Breast epithelium (tissue), 4 donors: Measurements from ENCODE around the gene TMEM255B. TPM values are rescaled to one million over a fixed set of nuclear protein-coding genes. Genes with fewer than 3 reads are reported as not detected.

Source experiments
- DNase-seq, 2 donors: peaks; one replicate each; pipeline ENCODE4 v3.0.0-alpha.2; 2019; ENCODE audit warnings: low spot score in 2 of 2
- H3K27ac ChIP-seq, 2 donors: fragments of 200-600 bp; sonication (generic) in 1 of 2; one replicate each; pipeline ENCODE4 v1.5.1; 2016 to 2019; ENCODE audit warnings: mild to moderate bottlenecking in 1 of 2
- H3K27me3 ChIP-seq, 2 donors: fragments of 200-600 bp; sonication (generic) in 1 of 2; one replicate each; pipeline versions ENCODE4 v1.5.1 to v1.6.0; 2017 to 2019; ENCODE audit warnings: control low read depth in 1 of 2, mild to moderate bottlenecking in 1 of 2
- H3K36me3 ChIP-seq: fragments of 200-600 bp; one replicate; pipeline ENCODE4 v1.5.1; 2019
- H3K4me1 ChIP-seq, 2 donors: fragments of 200-600 bp; sonication (generic); one replicate each; pipeline ENCODE4 v1.5.1; 2016 to 2019; ENCODE audit warnings: control low read depth in 1 of 2
- H3K4me3 ChIP-seq, 3 donors: fragments of 200-600 bp; sonication (generic); 1 replicate in 2 of 3; 2 replicates in 1 of 3; pipeline ENCODE4 v1.5.1; 2016 to 2019; ENCODE audit warnings: mild to moderate bottlenecking in 3 of 3, moderate library complexity in 2 of 3
- H3K9me3 ChIP-seq, 2 donors: fragments of 200-600 bp; sonication (generic) in 1 of 2; one replicate each; pipeline ENCODE4 v1.5.1; 2016 to 2019; ENCODE audit warnings: control low read depth in 1 of 2
- POLR2A ChIP-seq: fragments of 450-650 bp; IDR thresholded peaks from one replicate; pipeline ENCODE4 v1.6.1; 2016; ENCODE audit warnings: antibody characterized with exemption, mild to moderate bottlenecking, moderate library complexity
- POLR2AphosphoS5 ChIP-seq, 3 donors: sonication (generic); formaldehyde crosslinking; IDR thresholded peaks; one replicate each; pipeline ENCODE4 v1.6.1; 2017; ENCODE audit warnings: antibody characterized with exemption in 3 of 3
- intact Hi-C: fragments of 100-400 bp; cut with DNase I; formaldehyde crosslinking; loops from one replicate; pipeline ENCODE4 v1.15.1; 2023; ENCODE audit warnings: low total_unique reads
- total RNA-seq, 3 donors: library from RNA; depleted of rRNA; stranded (reverse); fragments of >200 nt; gene quantifications; one replicate each; pipeline ENCODE4 v1.1.0, GENCODE V29; 2016
- TF ChIP-seq, protein P1 (sequence below), 3 donors: fragments of 450-650 bp; IDR thresholded peaks; one replicate each; pipeline ENCODE4 v1.5.1; 2016 to 2017; ENCODE audit warnings: antibody characterized with exemption in 3 of 3, mild to moderate bottlenecking in 3 of 3, moderate library complexity in 3 of 3

Gene TMEM255B
- total RNA-seq, 3 donors from 2014 or later: 2.3 to 11.8 (median 5.2) TPM

DNA sequence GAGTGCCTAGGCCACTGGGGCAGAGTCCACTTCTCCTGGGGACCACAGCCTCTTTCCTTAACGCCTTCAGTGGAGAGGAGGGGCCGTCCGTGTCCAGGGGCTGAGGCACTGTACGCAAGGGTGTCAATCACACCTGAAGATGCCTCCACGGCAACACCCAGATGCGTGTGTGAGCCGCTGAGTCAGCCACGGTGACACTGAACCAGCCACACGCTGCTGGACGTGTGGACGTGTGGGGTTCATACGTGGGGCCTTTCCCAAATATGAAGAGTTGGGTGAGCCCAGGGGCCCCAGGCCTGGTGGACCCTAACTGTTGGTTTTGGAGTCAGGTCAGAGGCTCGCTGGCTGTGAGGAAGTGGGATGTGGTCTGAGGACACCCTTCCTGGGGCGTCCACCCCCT lies 51.6 kb downstream of the TMEM255B start:
- intact Hi-C loops: loop anchor here (10.0 kb wide), 1 partner anchor 134 kb away; no protein-coding TSS in a partner anchor
- no peak overlapping the region for H3K4me3 ChIP-seq
- no peak for TF ChIP-seq POLR2AphosphoS5 (IDR thresholded peaks at IDR 0.05)
- no peak for TF ChIP-seq POLR2A
- TF ChIP-seq, protein P1, sequence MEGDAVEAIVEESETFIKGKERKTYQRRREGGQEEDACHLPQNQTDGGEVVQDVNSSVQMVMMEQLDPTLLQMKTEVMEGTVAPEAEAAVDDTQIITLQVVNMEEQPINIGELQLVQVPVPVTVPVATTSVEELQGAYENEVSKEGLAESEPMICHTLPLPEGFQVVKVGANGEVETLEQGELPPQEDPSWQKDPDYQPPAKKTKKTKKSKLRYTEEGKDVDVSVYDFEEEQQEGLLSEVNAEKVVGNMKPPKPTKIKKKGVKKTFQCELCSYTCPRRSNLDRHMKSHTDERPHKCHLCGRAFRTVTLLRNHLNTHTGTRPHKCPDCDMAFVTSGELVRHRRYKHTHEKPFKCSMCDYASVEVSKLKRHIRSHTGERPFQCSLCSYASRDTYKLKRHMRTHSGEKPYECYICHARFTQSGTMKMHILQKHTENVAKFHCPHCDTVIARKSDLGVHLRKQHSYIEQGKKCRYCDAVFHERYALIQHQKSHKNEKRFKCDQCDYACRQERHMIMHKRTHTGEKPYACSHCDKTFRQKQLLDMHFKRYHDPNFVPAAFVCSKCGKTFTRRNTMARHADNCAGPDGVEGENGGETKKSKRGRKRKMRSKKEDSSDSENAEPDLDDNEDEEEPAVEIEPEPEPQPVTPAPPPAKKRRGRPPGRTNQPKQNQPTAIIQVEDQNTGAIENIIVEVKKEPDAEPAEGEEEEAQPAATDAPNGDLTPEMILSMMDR (IDR thresholded peaks at IDR 0.05): no peak
- peaks cover 0 to 2% of the 10 kb centered on the region in 2 donors for H3K27me3 ChIP-seq
- peaks cover 4 to 14% of the 10 kb centered on the region in 2 donors for H3K9me3 ChIP-seq
- no peaks in the 10 kb centered on the region for H3K4me1 ChIP-seq
- H3K36me3 ChIP-seq: no peaks in the 10 kb centered on the region
- DNase-seq: no peak
- H3K27ac ChIP-seq: no peak overlapping the region

DNA sequence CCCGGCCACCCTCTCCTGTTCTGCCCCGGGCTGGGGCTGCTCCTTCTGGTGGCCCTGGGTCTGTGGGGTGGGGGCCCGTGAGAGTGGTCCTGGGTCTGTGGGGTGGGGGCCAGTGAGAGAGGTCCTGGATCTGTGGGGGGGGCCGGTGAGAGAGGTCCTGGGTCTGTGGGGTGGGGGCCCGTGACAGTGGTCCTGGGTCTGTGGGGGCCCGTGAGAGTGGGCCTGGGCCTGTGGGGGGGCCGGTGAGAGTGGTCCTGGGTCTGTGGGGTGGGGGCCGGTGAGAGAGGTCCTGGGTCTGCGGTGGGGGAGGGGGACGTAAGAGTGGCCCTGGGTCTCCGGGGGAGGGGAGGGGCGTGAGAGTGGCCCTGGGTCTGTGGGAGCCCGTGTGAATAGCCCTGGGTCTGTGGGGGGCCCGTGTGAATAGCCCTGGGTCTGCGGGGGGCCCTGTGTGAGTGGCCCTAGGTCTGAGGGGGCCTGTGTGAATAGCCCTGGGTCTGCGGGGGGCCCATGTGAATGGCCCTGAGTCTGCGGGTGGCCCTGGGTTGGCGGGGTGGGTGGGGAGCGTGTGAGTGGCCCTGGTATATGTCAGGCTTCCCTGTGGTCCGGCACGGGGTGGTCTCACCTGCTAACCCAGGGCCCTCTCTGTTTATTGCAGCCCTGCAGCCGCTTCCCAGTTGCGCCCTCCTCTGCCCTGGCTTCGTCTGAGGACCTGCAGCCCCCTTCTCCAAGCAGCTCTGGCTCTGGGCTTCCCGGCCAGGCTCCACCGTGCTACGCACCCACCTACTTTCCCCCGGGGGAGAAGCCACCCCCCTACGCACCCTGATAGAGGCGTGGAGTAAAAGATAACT lies 52.3 kb downstream of the TMEM255B start:
- Histone ChIP-seq H3K4me1 (no peaks in the 10 kb centered on the region), H3K27ac (no peak overlapping the region), H3K9me3 (peaks cover 4 to 14% of the 10 kb centered on the region in 2 donors), H3K27me3 (peaks cover 0 to 2% of the 10 kb centered on the region in 2 donors), H3K36me3 (no peaks in the 10 kb centered on the region), H3K4me3 (no peak overlapping the region)
- TF ChIP-seq POLR2A (no peak), POLR2AphosphoS5 (IDR thresholded peaks at IDR 0.05) (no peak)
- TF ChIP-seq, protein P1 (IDR thresholded peaks at IDR 0.05): no peak
- intact Hi-C loops: loop anchor here (10.0 kb wide), 1 partner anchor 133 kb away; no protein-coding TSS in a partner anchor
- no peak for DNase-seq

DNA sequence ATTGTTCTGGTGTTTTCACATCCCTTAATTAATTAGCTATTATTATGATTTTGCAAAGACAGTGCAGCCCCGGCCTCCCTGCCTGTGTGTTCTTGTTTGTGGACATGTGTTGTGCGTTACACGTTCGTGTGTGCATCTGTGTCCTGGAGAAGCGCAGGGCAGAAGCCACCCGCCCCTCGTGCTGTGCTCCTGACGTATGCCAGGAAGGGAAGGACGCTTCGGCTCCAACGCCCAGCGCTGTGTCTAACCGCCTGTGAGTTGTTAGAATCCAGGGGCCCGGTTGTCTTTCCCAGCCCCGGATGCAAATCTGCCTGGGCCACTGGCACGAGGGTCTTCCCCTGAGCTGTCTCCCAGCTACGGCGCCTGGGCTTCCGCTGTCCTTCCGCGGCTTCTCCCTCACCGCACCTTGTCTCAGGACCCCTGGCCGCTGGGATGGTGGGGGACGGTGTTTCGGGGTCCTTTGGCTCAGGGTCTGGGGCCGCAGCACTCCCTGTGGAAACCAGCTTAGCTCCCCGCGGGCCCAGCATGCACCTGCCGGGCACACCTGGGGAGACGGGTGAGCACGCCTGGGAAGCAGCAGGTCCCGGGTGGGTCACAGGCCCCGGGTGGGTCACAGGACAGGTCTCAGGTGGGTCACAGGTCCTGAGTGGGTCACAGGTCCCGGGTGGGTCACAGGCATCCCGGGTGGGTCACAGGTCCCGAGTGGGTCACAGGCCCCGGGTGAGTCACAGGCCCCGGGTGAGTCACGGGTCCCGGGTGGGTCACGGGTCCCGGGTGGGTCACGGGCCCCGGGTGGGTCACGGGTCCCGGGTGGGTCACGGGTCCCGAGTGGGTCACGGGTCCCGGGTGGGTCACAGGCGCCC lies 53.4 kb downstream of the TMEM255B start:
- no peak for DNase-seq
- peaks cover 0 to 11% of the 10 kb centered on the region in 2 donors for H3K4me1 ChIP-seq
- TF ChIP-seq, protein P1 (IDR thresholded peaks at IDR 0.05): no peak
- TF ChIP-seq POLR2AphosphoS5 (IDR thresholded peaks at IDR 0.05): no peak
- TF ChIP-seq POLR2A: no peak
- intact Hi-C loops: loop anchor here (10.0 kb wide), 1 partner anchor 132 kb away; no protein-coding TSS in a partner anchor
- H3K36me3 ChIP-seq: no peaks in the 10 kb centered on the region
- H3K27ac ChIP-seq: no peak overlapping the region
- peaks cover 4 to 14% of the 10 kb centered on the region in 2 donors for H3K9me3 ChIP-seq
- no peak overlapping the region for H3K4me3 ChIP-seq
- peaks cover 0 to 2% of the 10 kb centered on the region in 2 donors for H3K27me3 ChIP-seq

DNA sequence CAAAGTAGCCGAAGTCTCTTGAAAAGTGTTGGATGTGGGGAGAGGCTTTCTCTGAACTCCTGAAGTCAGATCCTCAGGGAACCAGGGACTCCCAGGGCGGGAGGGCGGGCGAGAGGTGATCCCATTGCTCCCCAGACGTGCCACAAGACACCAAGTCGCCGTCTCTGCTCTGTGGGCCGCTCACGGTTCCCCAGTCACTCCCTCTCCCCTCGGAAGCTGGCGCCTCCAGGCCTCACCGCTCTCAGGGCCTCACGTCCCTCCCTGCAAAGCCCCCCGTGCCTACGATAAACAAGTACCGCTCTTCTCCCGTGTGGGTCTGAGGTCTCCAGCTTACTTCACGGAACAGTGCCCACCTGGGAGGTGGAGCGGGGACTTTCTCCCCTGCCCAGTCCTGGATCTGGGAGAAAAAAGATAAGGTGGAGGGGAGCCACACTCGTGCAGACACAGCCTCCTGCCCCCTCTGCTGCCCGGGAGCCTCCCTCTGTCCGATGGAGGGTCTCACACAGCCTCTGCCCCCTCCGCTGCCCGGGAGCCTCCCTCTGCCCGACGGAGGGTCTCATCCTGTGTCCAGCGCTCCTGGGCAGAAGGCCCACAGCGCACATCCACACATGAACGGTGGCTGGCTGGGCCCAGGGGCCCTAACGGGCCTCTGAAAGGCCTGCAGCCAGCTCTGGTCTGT lies 54.2 kb downstream of the TMEM255B start:
- TF ChIP-seq POLR2A (no peak), POLR2AphosphoS5 (IDR thresholded peaks at IDR 0.05) (no peak)
- TF ChIP-seq, protein P1 (IDR thresholded peaks at IDR 0.05): no peak
- Histone ChIP-seq H3K9me3 (peaks cover 3 to 13% of the 10 kb centered on the region in 2 donors), H3K27ac (peak overlapping the region; percentile 38 to 50), H3K27me3 (peaks cover 0 to 2% of the 10 kb centered on the region in 2 donors), H3K36me3 (no peaks in the 10 kb centered on the region), H3K4me3 (peak overlapping the region in 1 of 3 donors; percentile 26), H3K4me1 (peaks cover 0 to 13% of the 10 kb centered on the region in 2 donors)
- intact Hi-C loops: loop anchor here (10.0 kb wide), 1 partner anchor 132 kb away; no protein-coding TSS in a partner anchor
- DNase-seq: no peak
